ENCODE measurements around the gene NQO2. TPM values are rescaled to one million over a fixed set of nuclear protein-coding genes. Genes with fewer than 3 reads are reported as not detected.
A peak's percentile ranks its signal among the peaks of the same experiment; 100 is the strongest.
"Not testable (repeated sequence)": the region's sequence is repeated elsewhere in the genome, so short reads cannot be mapped to it uniquely, and the experiment has no call there.

NQO2 gene
- total RNA-seq, 3 donors from 2014 or later: 13.4 to 24.1 (median 23.2) TPM

GRCh38 chr6:3026791-3027626 lies 27.3 kb downstream of the NQO2 start:
- H3K9me3 ChIP-seq: no peaks in the 10 kb centered on the region
- intact Hi-C loops (cut with DNase I, micrococcal nuclease): no loop called here
- DNase-seq (no peak), ATAC-seq (peak; percentile 13)
- peaks cover 15% of the 10 kb centered on the region for H3K4me1 ChIP-seq (ENCODE audit: low read depth)
- TF ChIP-seq, protein P1, sequence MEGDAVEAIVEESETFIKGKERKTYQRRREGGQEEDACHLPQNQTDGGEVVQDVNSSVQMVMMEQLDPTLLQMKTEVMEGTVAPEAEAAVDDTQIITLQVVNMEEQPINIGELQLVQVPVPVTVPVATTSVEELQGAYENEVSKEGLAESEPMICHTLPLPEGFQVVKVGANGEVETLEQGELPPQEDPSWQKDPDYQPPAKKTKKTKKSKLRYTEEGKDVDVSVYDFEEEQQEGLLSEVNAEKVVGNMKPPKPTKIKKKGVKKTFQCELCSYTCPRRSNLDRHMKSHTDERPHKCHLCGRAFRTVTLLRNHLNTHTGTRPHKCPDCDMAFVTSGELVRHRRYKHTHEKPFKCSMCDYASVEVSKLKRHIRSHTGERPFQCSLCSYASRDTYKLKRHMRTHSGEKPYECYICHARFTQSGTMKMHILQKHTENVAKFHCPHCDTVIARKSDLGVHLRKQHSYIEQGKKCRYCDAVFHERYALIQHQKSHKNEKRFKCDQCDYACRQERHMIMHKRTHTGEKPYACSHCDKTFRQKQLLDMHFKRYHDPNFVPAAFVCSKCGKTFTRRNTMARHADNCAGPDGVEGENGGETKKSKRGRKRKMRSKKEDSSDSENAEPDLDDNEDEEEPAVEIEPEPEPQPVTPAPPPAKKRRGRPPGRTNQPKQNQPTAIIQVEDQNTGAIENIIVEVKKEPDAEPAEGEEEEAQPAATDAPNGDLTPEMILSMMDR (IDR thresholded peaks at IDR 0.05): no peak
- H3K36me3 ChIP-seq (ENCODE audit: low read depth): no peaks in the 10 kb centered on the region
- no peak overlapping the region for H3K4me3 ChIP-seq

- ATAC-seq; H3K9me3 ChIP-seq; H3K4me3 ChIP-seq; H3K36me3 ChIP-seq (ENCODE audit: low read depth); DNase-seq; intact Hi-C loops (cut with DNase I, micrococcal nuclease): not testable (repeated sequence)
- peaks cover 15% of the 10 kb centered on the region for H3K4me1 ChIP-seq (ENCODE audit: low read depth)
These were observed 28.5 kb downstream of the NQO2 start for GRCh38 chr6:3028156-3028555.

DNA sequence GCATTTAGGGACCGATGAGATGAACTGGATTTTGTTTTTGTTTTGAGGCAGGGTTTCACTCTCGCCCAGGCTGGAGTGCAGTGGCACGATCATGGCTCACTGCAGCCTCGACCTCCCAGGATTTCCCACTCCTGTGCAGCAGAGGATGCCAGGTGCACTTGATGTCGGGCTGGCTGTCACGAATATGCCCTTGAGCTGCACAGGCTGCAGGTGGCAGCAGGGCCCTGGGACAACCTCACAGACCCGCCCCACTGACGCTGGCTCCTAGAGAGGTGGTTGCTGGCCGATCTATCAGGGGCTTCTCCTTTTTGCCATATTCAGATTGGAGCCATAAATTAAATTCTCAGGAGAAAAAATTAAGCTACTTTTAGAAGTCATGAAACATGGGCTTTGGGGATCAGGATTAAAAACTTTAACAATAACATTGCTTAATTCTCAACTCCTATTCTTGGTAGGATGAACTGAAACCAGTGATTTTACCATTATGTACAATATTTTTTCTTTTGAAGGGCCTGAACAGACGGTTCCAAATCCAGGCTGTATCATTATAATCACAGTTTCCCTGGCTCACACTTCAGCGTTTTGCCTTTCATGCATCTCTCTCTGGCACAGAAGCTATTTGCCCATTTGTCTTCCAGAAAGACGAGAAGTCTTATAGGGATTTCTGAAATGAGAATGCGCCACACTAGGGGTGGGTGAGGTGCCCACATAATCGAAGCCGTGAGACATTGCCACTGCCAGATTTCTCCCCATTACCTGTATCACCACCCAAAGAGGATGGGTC lies 32.4 kb downstream of the NQO2 start:
- Histone ChIP-seq H3K4me1 (ENCODE audit: low read depth) (peaks cover 2% of the 10 kb centered on the region), H3K9me3 (no peaks in the 10 kb centered on the region), H3K36me3 (ENCODE audit: low read depth) (no peaks in the 10 kb centered on the region), H3K4me3 (no peak overlapping the region)
- DNase-seq: no peak
- intact Hi-C loops (cut with DNase I, micrococcal nuclease): no loop called here
- ATAC-seq: peak; percentile 57
- TF ChIP-seq, protein P1 (IDR thresholded peaks at IDR 0.05): no peak

DNA sequence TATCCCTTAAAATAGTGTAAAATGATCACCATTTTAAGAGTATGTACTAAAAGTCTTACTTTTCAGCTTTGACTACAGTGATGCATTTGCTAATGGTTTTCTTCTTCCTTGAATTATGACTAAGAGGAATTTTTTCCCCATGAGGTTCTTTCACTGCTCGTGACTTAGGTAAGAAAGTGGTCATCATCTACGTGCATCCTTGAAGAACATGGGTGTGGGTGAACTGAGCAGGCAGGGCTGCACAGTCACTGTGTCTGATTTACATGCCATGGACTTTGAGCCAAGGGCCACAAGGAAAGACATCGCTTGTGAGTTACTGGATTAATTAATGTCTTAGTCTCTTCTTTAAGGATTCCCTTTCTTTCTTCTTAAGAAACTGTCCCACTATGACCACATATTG lies 33.3 kb downstream of the NQO2 start:
- Histone ChIP-seq H3K4me3 (no peak overlapping the region), H3K9me3 (no peaks in the 10 kb centered on the region), H3K4me1 (ENCODE audit: low read depth) (no peaks in the 10 kb centered on the region), H3K36me3 (ENCODE audit: low read depth) (no peaks in the 10 kb centered on the region)
- intact Hi-C loops (cut with DNase I, micrococcal nuclease): no loop called here
- TF ChIP-seq, protein P1 (IDR thresholded peaks at IDR 0.05): no peak
- DNase-seq (no peak), ATAC-seq (peak; percentile 98)

- Histone ChIP-seq H3K36me3 (ENCODE audit: low read depth) (no peaks in the 10 kb centered on the region), H3K9me3 (no peaks in the 10 kb centered on the region), H3K4me3 (no peak overlapping the region), H3K4me1 (ENCODE audit: low read depth) (no peaks in the 10 kb centered on the region)
- TF ChIP-seq, protein P1 (IDR thresholded peaks at IDR 0.05): no peak
- intact Hi-C loops (cut with DNase I, micrococcal nuclease): no loop called here
- no peak for DNase-seq
- no peak for ATAC-seq
These were observed 34.0 kb downstream of the NQO2 start for GRCh38 chr6:3033652-3034051.

GRCh38 chr6:3035397-3035796 lies 35.7 kb downstream of the NQO2 start:
- ATAC-seq: no peak
- Histone ChIP-seq H3K36me3 (ENCODE audit: low read depth) (no peaks in the 10 kb centered on the region), H3K4me3 (no peak overlapping the region), H3K4me1 (ENCODE audit: low read depth) (no peaks in the 10 kb centered on the region), H3K9me3 (no peaks in the 10 kb centered on the region)
- intact Hi-C loops (cut with DNase I, micrococcal nuclease): no loop called here
- TF ChIP-seq, protein P1 (IDR thresholded peaks at IDR 0.05): no peak
- no peak for DNase-seq

All from mucosa of descending colon (tissue), 3 donors.